ENCODE data around the gene HPF1.
A peak's percentile ranks its signal among the peaks of the same experiment; 100 is the strongest.
"Not testable (repeated sequence)": the region's sequence is repeated elsewhere in the genome, so short reads cannot be mapped to it uniquely, and the experiment has no call there.

Gene HPF1
- 15.3 to 17.8 reads per million in 2 donors for total RNA-seq

DNA sequence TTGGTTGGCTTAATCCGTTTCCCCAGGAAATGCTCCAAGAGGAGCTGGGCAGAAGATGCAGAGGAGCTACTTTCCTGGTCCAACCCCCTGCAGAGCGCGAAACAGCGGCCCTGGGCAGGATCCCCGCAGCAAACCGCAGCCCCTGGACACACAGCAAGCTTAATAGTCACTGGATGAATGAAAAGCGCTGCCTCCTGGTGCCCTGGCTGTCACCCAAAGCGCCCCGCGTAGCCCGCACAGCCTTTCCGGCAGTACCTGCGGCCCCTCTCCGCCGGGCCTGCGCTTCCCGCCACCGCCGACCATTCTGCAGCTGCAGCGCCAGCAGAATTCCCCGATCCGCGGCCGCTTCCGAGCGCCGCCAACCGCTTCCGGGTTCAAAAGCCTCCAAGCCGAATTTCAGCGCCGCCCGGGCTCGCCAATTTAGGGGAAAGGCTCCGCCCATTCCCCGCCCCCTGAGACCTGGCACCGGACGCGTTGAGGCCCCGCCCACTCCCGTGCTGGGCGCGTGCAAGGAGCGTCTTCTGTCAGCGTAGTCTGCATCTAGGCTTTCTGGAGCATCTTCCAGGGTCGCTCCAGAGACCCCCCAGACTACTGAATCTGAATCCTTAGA is at the start of gene HPF1:
Gene HPF1 (minus strand): TSS at position 370 of the 610 bp plus-strand sequence. CDS start 67 bp downstream, at position 303.
- peak; percentile 85 for DNase-seq

- not testable (repeated sequence) for DNase-seq
Measured at GRCh38 chr4:169806770-169807169, 49.0 kb upstream of the HPF1 start.

- DNase-seq = no peak
Measured at GRCh38 chr4:169803413-169803812, 45.7 kb upstream of the HPF1 start.

- no peak for DNase-seq
Measured at GRCh38 chr4:169802873-169803272, 45.1 kb upstream of the HPF1 start.

GRCh38 chr4:169800541-169800940 is 42.8 kb upstream of the HPF1 start:
- no peak for DNase-seq

DNA sequence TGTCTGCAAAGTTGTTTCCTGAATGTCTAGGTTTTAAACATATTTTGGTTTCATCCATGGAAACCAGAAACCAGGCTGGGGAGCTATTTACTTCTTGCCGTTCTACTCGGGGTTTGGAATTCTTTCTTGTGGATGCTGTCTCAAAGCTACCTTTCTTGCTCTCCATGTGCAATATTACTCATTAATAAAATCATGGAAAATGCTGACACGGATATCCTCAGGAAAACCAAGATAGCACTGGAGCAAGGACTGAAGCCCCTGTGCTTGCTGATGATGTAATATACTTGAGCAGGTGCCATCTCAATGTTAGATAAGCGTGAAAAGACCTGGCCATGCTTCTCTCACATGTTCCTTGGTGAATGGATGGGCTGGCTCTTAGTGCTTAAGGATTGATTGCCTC is 41.5 kb upstream of the HPF1 start:
- no peak for DNase-seq

GRCh38 chr4:169795585-169795984 is 37.8 kb upstream of the HPF1 start:
- no peak for DNase-seq

DNA sequence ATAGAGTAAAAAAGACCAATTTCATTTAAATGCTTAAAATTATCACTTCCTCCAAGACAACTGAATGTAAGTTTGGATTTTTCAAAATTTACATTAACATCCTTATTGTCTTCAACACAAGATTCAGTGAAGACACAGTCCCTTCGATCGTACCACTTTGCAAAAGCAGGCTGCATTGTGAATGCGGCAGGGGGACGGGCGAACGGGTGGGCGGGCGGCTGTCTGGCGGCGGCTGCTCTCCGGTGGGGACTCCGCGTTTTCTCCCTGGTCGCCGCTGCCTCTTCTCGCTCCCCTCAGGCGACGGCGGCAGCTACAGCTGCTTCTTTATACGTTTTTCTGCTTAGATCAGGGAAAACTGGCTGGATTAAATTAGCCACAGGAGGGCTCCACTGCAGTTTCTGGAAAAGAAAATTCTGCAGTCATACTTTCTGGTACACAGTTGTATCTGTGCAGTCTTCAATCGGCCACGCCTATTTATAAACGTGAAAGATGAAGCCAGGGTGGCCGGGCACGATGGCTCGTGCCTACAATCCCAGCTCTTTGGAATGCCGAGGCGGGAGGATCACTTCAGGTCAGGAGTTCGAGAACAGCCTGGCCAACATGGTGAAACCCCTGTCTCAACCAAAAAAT is 33.9 kb upstream of the HPF1 start:
- DNase-seq = no peak

DNA sequence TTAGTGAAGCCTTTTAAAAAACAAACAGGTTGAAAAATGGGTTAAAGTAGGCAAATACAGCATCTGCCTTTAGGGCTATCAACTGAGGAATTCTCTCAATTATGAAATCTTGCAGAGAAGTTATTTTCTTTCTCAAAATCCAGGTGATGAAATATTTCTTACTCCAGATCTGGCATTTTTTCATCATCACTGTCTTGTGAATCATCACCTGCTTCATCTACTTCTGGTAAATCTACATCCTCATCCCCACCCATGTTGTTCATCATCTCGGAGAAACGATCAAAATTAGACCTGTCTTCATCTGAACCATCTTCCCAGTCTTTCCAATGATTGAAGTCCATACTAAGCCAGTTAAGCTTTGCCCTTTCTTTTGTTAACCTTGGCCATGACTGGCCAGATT is 33.3 kb upstream of the HPF1 start:
- DNase-seq = no peak

GRCh38 chr4:169774466-169775445 is 17.0 kb upstream of the HPF1 start:
- peak; percentile 8 for DNase-seq

GRCh38 chr4:169773889-169774288 is 16.1 kb upstream of the HPF1 start:
- DNase-seq = no peak

DNA sequence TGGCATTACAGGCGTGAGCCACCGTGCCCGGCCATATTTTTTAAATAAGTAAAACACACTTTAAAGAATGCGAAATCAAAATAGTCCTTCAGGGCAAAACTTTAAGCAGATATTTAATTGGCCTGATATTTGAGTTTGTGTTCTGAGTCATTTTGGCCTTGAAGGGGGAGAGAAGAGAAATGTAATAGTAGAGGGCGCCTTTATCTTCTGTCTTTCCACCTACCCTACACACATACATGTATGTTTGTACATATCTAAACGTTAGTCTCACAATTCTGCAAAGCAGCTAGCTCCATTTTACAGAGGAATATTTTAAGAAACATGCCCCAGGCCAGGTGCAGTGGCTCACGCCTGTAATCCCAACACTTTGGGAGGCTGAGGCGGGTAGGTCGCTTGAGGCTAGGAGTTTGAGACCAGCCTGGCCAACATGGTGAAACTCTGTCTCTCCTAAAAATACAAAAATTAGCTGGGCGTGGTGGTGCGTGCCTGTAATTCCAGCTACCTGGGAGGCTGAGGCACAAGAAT is 13.9 kb upstream of the HPF1 start:
- DNase-seq = not testable (repeated sequence)

DNA sequence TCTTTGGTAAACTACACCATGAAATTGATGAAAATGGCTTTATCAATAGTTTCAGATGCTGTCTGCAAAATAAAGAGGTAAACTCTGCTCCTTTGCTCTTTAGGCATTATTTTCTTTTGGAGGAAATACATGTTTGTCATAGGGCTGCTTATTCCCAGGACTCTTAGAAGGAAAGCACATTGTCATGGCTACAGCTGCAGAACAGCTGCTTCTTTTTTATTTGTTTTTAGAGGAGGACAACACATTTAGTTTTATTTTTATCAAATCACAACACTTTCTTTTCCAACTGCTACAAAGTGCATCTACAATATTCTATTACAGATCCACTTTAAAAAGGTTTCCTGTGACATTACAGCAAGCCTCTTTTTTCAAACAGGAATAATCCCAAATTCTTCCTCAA is 12.7 kb upstream of the HPF1 start:
- DNase-seq = no peak

- no peak for DNase-seq
Measured at GRCh38 chr4:169768385-169768784, 10.6 kb upstream of the HPF1 start.

DNA sequence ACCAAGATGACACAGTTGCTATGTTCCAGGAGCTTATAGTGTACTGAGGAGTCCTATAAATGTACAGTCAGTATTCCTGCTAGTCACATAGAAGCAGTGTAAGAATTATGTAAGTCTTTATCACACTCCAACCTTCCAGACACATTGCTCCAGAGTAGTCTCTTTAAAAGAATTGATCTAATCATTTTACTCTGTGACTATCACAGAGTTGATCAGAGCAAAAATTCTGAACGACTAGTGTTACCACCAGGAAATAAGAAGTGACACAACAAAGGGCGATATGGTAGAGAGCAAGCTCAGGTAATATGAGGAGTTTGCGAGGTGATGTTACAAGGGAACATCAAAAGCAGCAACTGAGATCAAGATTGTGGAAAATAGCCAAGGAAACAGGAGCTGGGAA is 9.0 kb upstream of the HPF1 start:
- no peak for DNase-seq

- no peak for DNase-seq
Measured at GRCh38 chr4:169765835-169766234, 8.1 kb upstream of the HPF1 start.

GRCh38 chr4:169761846-169762245 is 4.1 kb upstream of the HPF1 start:
- DNase-seq = no peak

GRCh38 chr4:169758401-169758962 is 738 bp upstream of the HPF1 start:
- DNase-seq = no peak

- DNase-seq = no peak
Measured at GRCh38 chr4:169756971-169757574, 671 bp downstream of the HPF1 start.

DNA sequence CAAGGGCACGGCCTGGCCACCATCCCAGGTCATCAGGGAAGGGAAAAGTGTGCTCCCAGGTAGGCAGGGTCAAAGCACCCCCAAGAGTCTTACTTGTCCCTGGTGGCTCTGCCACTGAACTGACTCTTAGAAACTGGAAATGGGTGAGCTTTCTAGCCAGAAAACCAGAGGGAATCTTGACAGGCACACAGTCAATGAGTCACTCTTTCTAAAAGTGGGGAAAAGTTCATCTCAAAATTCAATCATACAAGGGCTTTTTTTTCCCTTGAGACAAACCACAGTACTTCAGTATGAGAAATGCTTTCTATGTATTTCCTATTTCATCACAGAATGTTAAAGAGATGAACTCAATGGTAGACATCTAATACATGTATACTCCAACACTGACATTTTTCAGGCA is 12.5 kb downstream of the HPF1 start:
- DNase-seq = no peak

GRCh38 chr4:169744601-169745000 is 13.1 kb downstream of the HPF1 start:
- no peak for DNase-seq

GRCh38 chr4:169741569-169741968 is 16.2 kb downstream of the HPF1 start:
- no peak for DNase-seq

DNA sequence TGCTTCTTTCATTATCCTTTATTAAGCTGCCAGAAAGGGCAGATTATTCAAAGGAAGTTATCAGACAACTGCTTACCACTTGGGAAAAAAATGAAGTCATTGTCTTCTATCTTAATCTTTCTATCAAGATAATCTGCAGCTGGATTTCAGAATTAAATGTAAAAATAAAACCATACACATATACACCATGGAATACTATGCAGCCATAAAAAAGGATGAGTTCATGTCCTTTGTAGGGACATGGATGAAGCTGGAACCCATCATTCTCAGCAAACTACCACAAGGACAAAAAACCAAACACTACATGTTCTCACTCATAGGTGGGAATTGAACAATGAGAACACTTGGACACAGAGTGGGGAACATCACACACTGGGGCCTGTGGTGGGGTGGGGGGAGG is 19.1 kb downstream of the HPF1 start:
- not testable (repeated sequence) for DNase-seq
